NT2/D1 (cell line): Measurements from ENCODE around the gene CERS2.

ENCODE experiments used
- DNase-seq: peaks from one replicate; pipeline ENCODE4 v3.0.0-alpha.2; 2011; ENCODE audit warnings: low read depth, low spot score
- H3K27me3 ChIP-seq: 2 replicates; pipeline ENCODE4 v1.6.0; 2011; ENCODE audit warnings: mild to moderate bottlenecking; ENCODE audit not compliant: insufficient read length, insufficient read depth
- H3K36me3 ChIP-seq: 2 replicates; pipeline ENCODE4 v1.6.1; 2011; ENCODE audit warnings: mild to moderate bottlenecking, low read length, mixed read lengths; ENCODE audit not compliant: insufficient read depth, insufficient read length
- H3K4me1 ChIP-seq: 2 replicates; pipeline ENCODE4 v1.5.1; 2011; ENCODE audit not compliant: insufficient read depth, insufficient read length
- H3K4me3 ChIP-seq: 2 replicates; pipeline ENCODE4 v1.5.1; 2011; ENCODE audit warnings: low read depth; ENCODE audit not compliant: insufficient read length
- H3K9ac ChIP-seq: 2 replicates; pipeline ENCODE4 v1.6.0; 2011; ENCODE audit warnings: low read depth; ENCODE audit not compliant: insufficient read length
- H3K9me3 ChIP-seq: 2 replicates; pipeline ENCODE4 v1.5.1; 2011; ENCODE audit warnings: mild to moderate bottlenecking, low read length; ENCODE audit not compliant: insufficient read depth
- SUZ12 ChIP-seq: IDR thresholded peaks from 2 replicates; pipeline ENCODE4 v1.6.1; 2011; ENCODE audit not compliant: insufficient read length, insufficient read depth; ENCODE audit errors: extremely low read depth
- YY1 ChIP-seq: IDR thresholded peaks from 2 replicates; pipeline ENCODE4 v1.6.1; 2011; ENCODE audit not compliant: insufficient read length, insufficient read depth
- ZNF274 ChIP-seq: IDR thresholded peaks from 2 replicates; pipeline ENCODE4 v1.6.1; 2011; ENCODE audit warnings: mild to moderate bottlenecking, low read depth, low read length

CERS2 gene

GRCh38 chr1:150997126-150997872 is 22.7 kb upstream of the CERS2 start:
- no peak overlapping the region for H3K4me3 ChIP-seq
- no peak for DNase-seq
- TF ChIP-seq SUZ12 (no peak), YY1 (no peak), ZNF274 (no peak)
- H3K27me3 ChIP-seq: no peaks in the 10 kb centered on the region
- no peaks in the 10 kb centered on the region for H3K36me3 ChIP-seq
- H3K4me1 ChIP-seq: peaks cover 7% of the 10 kb centered on the region
- no peaks in the 10 kb centered on the region for H3K9me3 ChIP-seq
- no peak overlapping the region for H3K9ac ChIP-seq

GRCh38 chr1:150995896-150996295 is 21.3 kb upstream of the CERS2 start:
- Histone ChIP-seq H3K36me3 (no peaks in the 10 kb centered on the region), H3K27me3 (no peaks in the 10 kb centered on the region), H3K9ac (no peak overlapping the region), H3K9me3 (no peaks in the 10 kb centered on the region), H3K4me1 (peaks cover 7% of the 10 kb centered on the region), H3K4me3 (no peak overlapping the region)
- DNase-seq: no peak
- TF ChIP-seq YY1 (no peak), ZNF274 (no peak), SUZ12 (no peak)

GRCh38 chr1:150995460-150995859 is 20.8 kb upstream of the CERS2 start:
- no peak for DNase-seq
- no peaks in the 10 kb centered on the region for H3K36me3 ChIP-seq
- no peak overlapping the region for H3K4me3 ChIP-seq
- H3K4me1 ChIP-seq: peaks cover 7% of the 10 kb centered on the region
- no peak overlapping the region for H3K9ac ChIP-seq
- TF ChIP-seq ZNF274 (no peak), YY1 (no peak), SUZ12 (no peak)
- H3K27me3 ChIP-seq: no peaks in the 10 kb centered on the region
- no peaks in the 10 kb centered on the region for H3K9me3 ChIP-seq

GRCh38 chr1:150994248-150994647 is 19.6 kb upstream of the CERS2 start:
- TF ChIP-seq SUZ12: no peak
- no peak for TF ChIP-seq YY1
- no peak for TF ChIP-seq ZNF274
- Histone ChIP-seq H3K4me3 (no peak overlapping the region), H3K9me3 (no peaks in the 10 kb centered on the region), H3K4me1 (peaks cover 7% of the 10 kb centered on the region), H3K27me3 (no peaks in the 10 kb centered on the region), H3K9ac (no peak overlapping the region), H3K36me3 (no peaks in the 10 kb centered on the region)
- no peak for DNase-seq

- no peaks in the 10 kb centered on the region for H3K36me3 ChIP-seq
- no peak overlapping the region for H3K9ac ChIP-seq
- DNase-seq: no peak
- no peaks in the 10 kb centered on the region for H3K9me3 ChIP-seq
- no peak overlapping the region for H3K4me3 ChIP-seq
- H3K4me1 ChIP-seq: peaks cover 7% of the 10 kb centered on the region
- no peak for TF ChIP-seq YY1
- H3K27me3 ChIP-seq: no peaks in the 10 kb centered on the region
Observed at GRCh38 chr1:150992626-150993025, 18.0 kb upstream of the CERS2 start.

- no peak for DNase-seq
- TF ChIP-seq ZNF274 (no peak), SUZ12 (no peak), YY1 (no peak)
- no peaks in the 10 kb centered on the region for H3K27me3 ChIP-seq
- peaks cover 10% of the 10 kb centered on the region for H3K4me1 ChIP-seq
- H3K9ac ChIP-seq: no peak overlapping the region
- H3K4me3 ChIP-seq: no peak overlapping the region
- H3K9me3 ChIP-seq: no peaks in the 10 kb centered on the region
- no peaks in the 10 kb centered on the region for H3K36me3 ChIP-seq
Observed at GRCh38 chr1:150987924-150988323, 13.3 kb upstream of the CERS2 start.

- TF ChIP-seq YY1 (no peak), SUZ12 (no peak), ZNF274 (no peak)
Observed at GRCh38 chr1:150985179-150985825, 10.7 kb upstream of the CERS2 start.

More at GRCh38 chr1:150985179-150985825, 10.7 kb upstream of the CERS2 start:
- H3K36me3 ChIP-seq: no peaks in the 10 kb centered on the region
- no peak overlapping the region for H3K9ac ChIP-seq
- no peaks in the 10 kb centered on the region for H3K27me3 ChIP-seq
- no peak for DNase-seq
- peaks cover 24% of the 10 kb centered on the region for H3K4me1 ChIP-seq
- H3K4me3 ChIP-seq: no peak overlapping the region
- H3K9me3 ChIP-seq: no peaks in the 10 kb centered on the region
